Measurements from ENCODE around the gene EFHD2. TPM values are rescaled to one million over a fixed set of nuclear protein-coding genes. Genes with fewer than 3 reads are reported as not detected.

The EFHD2 gene
- total RNA-seq, 1 donor from 2014 or later, result 55.3 TPM

DNA sequence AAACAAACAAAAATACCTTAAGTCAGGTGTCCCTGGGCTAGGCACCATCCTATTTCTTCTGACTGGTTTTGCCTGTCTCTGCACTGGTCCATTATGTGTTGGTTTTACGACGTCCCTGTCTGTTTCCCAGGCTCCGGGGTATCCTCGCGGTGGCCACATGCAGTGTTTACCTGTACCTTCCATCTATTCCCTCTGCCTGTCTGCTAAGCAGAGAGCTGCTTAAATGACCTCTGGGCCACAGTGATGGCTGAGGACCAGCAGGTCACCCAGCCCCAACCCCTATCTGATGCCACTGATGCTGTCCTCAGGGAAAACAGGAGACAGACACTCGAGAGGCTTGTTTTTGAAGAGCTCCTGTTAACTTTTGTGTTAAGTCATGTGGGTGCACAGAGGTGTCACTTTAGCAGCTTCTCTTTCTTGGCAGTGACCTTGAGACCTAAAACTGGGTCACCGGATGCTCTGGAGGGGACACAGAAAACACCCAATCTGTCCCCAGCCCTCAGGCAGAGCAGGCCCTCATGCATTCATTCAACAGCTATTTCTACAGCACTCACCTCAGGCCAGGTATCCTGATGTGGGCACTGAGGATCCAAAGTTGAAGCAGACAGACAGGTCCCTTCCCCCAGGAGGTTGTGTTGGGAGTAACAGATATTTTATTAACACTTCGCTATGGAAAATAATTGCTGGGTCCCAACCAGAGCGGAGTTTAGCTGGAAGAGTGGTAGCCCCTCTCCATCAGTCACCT, 4.4 kb upstream of the EFHD2 start:
- TF ChIP-seq CTCF (IDR thresholded peaks at IDR 0.05), result no peak
- DNase-seq, result no peak
- ChIA-PET CTCF (no interaction called here), POLR2A (no interaction called here)
- peaks cover 4% of the 10 kb centered on the region for H3K4me1 Mint-ChIP-seq
- peaks cover 1% of the 10 kb centered on the region for H3K36me3 Mint-ChIP-seq (ENCODE audit: low read depth)
- H3K9me3 Mint-ChIP-seq, result no peaks in the 10 kb centered on the region
- no peak overlapping the region for H3K4me3 Mint-ChIP-seq
- H3K27ac Mint-ChIP-seq, result no peak overlapping the region
- peaks cover 4% of the 10 kb centered on the region for H3K27me3 Mint-ChIP-seq
- no peak for ATAC-seq (ENCODE audit: low read depth)
- intact Hi-C loops (cut with micrococcal nuclease), result no loop called here

DNA sequence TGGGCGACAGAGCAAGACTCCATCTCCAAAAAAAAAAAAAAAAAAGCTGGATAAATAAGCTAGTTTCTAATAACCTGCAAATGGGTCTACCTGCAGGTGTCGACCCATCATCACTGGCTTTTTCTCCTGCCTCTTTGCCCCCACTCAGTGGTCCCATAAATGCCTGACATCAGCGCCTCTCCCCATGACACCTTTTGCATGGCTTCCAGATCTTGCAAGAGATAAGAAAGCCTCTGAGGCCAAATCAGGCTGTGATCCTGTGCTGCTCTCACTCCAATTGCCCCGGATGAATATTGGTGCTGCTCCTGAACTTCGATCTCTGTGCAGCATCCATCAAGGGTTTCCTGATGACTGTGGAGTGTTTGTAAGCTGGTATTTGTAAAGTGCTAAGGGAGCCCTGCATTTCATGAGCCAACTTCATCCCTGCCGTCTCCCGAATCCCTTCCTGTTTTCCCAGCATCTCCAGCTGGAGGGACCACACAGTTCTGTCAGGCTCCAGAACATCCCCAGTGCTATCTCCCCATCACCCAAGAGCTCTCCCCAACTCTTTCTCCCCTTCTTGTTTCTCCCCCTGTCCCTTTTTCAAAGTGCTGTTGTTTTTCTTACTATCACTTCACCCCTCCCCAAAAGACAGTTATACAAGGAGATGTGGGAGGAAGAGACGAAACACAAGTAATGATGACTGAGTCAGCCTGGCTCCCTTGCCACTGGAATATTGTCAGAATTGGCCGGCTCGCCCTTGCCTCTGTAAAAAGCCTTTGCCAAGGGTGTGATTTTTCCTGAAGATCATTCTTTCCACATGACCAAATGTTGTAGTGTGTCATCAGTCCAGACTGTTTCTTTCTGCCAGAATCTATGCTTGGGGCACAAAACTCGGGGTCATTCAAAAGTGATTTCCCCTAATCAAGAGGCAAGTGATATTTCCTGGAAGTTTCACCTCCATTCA, 2.8 kb upstream of the EFHD2 start:
- Mint-ChIP-seq H3K27me3 (peaks cover 4% of the 10 kb centered on the region), H3K27ac (no peak overlapping the region), H3K4me1 (peaks cover 18% of the 10 kb centered on the region), H3K9me3 (no peaks in the 10 kb centered on the region), H3K4me3 (no peak overlapping the region), H3K36me3 (ENCODE audit: low read depth) (peaks cover 4% of the 10 kb centered on the region)
- TF ChIP-seq CTCF (IDR thresholded peaks at IDR 0.05), result no peak
- ChIA-PET CTCF (no interaction called here), POLR2A (no interaction called here)
- intact Hi-C loops (cut with micrococcal nuclease), result no loop called here
- DNase-seq, result no peak
- ATAC-seq (ENCODE audit: low read depth), result no peak

DNA sequence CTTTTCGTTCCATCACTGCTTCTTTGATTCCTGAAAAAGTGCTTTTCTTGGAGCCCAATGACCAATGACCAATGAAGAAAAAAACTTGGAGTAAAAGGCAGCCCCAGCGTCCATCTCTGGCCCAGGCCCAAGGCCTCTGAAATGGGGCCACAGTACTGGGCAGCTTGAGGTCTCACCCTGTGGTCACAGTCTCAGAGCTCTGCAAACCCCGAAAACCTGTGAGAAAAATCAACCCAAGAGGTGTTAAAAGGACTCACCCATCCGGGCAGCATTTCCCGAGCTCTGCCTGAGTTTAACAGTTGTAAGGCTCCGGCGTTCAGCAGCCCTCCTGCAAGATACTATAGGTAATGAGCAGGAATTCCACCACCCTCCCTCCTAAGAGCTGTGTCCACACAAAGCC, 2.1 kb upstream of the EFHD2 start:
- POLR2A ChIA-PET, result interaction anchor here (0.6 kb wide), 1 partner anchor 11 kb away, joined by 6 read pairs; no protein-coding TSS in a partner anchor
- H3K27ac Mint-ChIP-seq, result no peak overlapping the region

GRCh38 chr1:15408890-15409387, 749 bp upstream of the EFHD2 start:
- peaks cover 4% of the 10 kb centered on the region for H3K27me3 Mint-ChIP-seq
- intact Hi-C loops (cut with micrococcal nuclease), result loop anchor here (1.0 kb wide), 1 partner anchor 8 kb away; no protein-coding TSS in a partner anchor
- ChIA-PET POLR2A (interaction anchor here (0.6 to 1.6 kb wide), 2 partner anchors 434 to 439 kb away, joined by 3 to 6 read pairs; partner anchors contain the start of gene SPEN), CTCF (no interaction called here)
- no peak for TF ChIP-seq CTCF (IDR thresholded peaks at IDR 0.05)
- no peaks in the 10 kb centered on the region for H3K9me3 Mint-ChIP-seq
- H3K4me1 Mint-ChIP-seq, result peaks cover 35% of the 10 kb centered on the region
- H3K36me3 Mint-ChIP-seq (ENCODE audit: low read depth), result peaks cover 9% of the 10 kb centered on the region
- ATAC-seq (ENCODE audit: low read depth) (no peak), DNase-seq (no peak)
- peak overlapping the region; percentile 91 for H3K27ac Mint-ChIP-seq
- peak overlapping the region; percentile 79 for H3K4me3 Mint-ChIP-seq

More for the DNA sequence above, 2.1 kb upstream of the EFHD2 start:
- Mint-ChIP-seq H3K4me3 (no peak overlapping the region), H3K27me3 (peaks cover 4% of the 10 kb centered on the region), H3K9me3 (no peaks in the 10 kb centered on the region), H3K4me1 (peaks cover 25% of the 10 kb centered on the region), H3K36me3 (ENCODE audit: low read depth) (peaks cover 8% of the 10 kb centered on the region)
- ATAC-seq (ENCODE audit: low read depth) (no peak), DNase-seq (no peak)
- CTCF ChIA-PET, result no interaction called here
- intact Hi-C loops (cut with micrococcal nuclease), result no loop called here
- no peak for TF ChIP-seq CTCF (IDR thresholded peaks at IDR 0.05)

Measured in activated B cell treated with CpG ODN at 0.5 μM for 24 hours (primary cell).